Testis (tissue), 2 donors: ENCODE data around the gene SYT1.

Source experiments
- POLR2A ChIP-seq: fragments of 450-650 bp; IDR thresholded peaks from one replicate; pipeline ENCODE4 v1.6.1; 2017; ENCODE audit warnings: antibody characterized with exemption, mild to moderate bottlenecking, moderate library complexity
- TF ChIP-seq, protein P1 (sequence below), 3 experiments: fragments of 450-650 bp in 2 of 3; fragments of 200-600 bp in 1 of 3; sonication (generic) in 1 of 3; IDR thresholded peaks; one replicate each; pipeline ENCODE4 v1.5.1; 2016 to 2019; ENCODE audit warnings: antibody characterized with exemption in 3 of 3, mild to moderate bottlenecking in 2 of 3, moderate library complexity in 1 of 3

- TF ChIP-seq, protein P1, sequence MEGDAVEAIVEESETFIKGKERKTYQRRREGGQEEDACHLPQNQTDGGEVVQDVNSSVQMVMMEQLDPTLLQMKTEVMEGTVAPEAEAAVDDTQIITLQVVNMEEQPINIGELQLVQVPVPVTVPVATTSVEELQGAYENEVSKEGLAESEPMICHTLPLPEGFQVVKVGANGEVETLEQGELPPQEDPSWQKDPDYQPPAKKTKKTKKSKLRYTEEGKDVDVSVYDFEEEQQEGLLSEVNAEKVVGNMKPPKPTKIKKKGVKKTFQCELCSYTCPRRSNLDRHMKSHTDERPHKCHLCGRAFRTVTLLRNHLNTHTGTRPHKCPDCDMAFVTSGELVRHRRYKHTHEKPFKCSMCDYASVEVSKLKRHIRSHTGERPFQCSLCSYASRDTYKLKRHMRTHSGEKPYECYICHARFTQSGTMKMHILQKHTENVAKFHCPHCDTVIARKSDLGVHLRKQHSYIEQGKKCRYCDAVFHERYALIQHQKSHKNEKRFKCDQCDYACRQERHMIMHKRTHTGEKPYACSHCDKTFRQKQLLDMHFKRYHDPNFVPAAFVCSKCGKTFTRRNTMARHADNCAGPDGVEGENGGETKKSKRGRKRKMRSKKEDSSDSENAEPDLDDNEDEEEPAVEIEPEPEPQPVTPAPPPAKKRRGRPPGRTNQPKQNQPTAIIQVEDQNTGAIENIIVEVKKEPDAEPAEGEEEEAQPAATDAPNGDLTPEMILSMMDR (IDR thresholded peaks at IDR 0.05): no peak
- no peak for TF ChIP-seq POLR2A
Observed at GRCh38 chr12:79356216-79356615, 491.6 kb downstream of the SYT1 start.
